ELF-1 (cell line): ENCODE data around the gene IFI27L2.

Source experiments
- DNase-seq: peaks from one replicate; pipeline ENCODE4 v3.0.0-alpha.2; 2016; ENCODE audit warnings: low read depth, low spot score

IFI27L2 gene

GRCh38 chr14:94153750-94154342 is 24.4 kb upstream of the IFI27L2 start:
- DNase-seq = no peak

- no peak for DNase-seq
Measured at GRCh38 chr14:94152676-94153075, 23.3 kb upstream of the IFI27L2 start.

- DNase-seq = no peak
Measured at GRCh38 chr14:94145902-94146527, 16.6 kb upstream of the IFI27L2 start.

GRCh38 chr14:94144765-94145164 is 15.4 kb upstream of the IFI27L2 start:
- peak; percentile 33 for DNase-seq

- DNase-seq = no peak
Measured at GRCh38 chr14:94143711-94144110, 14.3 kb upstream of the IFI27L2 start.

- DNase-seq = no peak
Measured at GRCh38 chr14:94143239-94143638, 13.8 kb upstream of the IFI27L2 start.

- no peak for DNase-seq
Measured at GRCh38 chr14:94142836-94143235, 13.4 kb upstream of the IFI27L2 start.

GRCh38 chr14:94142247-94142646 is 12.8 kb upstream of the IFI27L2 start:
- no peak for DNase-seq

- no peak for DNase-seq
Measured at GRCh38 chr14:94139421-94139820, 10.0 kb upstream of the IFI27L2 start.

- DNase-seq = no peak
Measured at GRCh38 chr14:94139006-94139405, 9.6 kb upstream of the IFI27L2 start.

- DNase-seq = no peak
Measured at GRCh38 chr14:94138251-94138650, 8.8 kb upstream of the IFI27L2 start.

GRCh38 chr14:94136575-94137331 is 7.3 kb upstream of the IFI27L2 start:
- peak; percentile 94 for DNase-seq

- DNase-seq = no peak
Measured at GRCh38 chr14:94135476-94135875, 6.1 kb upstream of the IFI27L2 start.

GRCh38 chr14:94132285-94132887 is 3.0 kb upstream of the IFI27L2 start:
- DNase-seq = peak; percentile 66

GRCh38 chr14:94129758-94130414 is 482 bp upstream of the IFI27L2 start:
- DNase-seq = peak; percentile 42

GRCh38 chr14:94128216-94128839 is 1.1 kb downstream of the IFI27L2 start:
- DNase-seq = no peak

- no peak for DNase-seq
Measured at GRCh38 chr14:94127330-94127729, 2.1 kb downstream of the IFI27L2 start.

GRCh38 chr14:94126800-94127199 is 2.6 kb downstream of the IFI27L2 start:
- no peak for DNase-seq

GRCh38 chr14:94126419-94126677 is 3.1 kb downstream of the IFI27L2 start:
- DNase-seq = no peak

GRCh38 chr14:94125659-94126418 is 3.6 kb downstream of the IFI27L2 start:
- DNase-seq = no peak
